Adrenal gland (tissue), 12 donors: ENCODE measurements around the gene PIK3C2G. TPM values are rescaled to one million over a fixed set of nuclear protein-coding genes. Genes with fewer than 3 reads are reported as not detected.

Experiments used
- DNase-seq, 7 donors: peaks; one replicate each; pipeline ENCODE4 v3.0.0-alpha.2; 2019 to 2020
- H3K27ac ChIP-seq, 5 donors: fragments of 200-600 bp; sonication (generic) in 4 of 5; 1 replicate in 3 of 5; 2 replicates in 2 of 5; pipeline versions ENCODE4 v1.5.1 to v1.8.0; 2016 to 2020; ENCODE audit warnings: mild to moderate bottlenecking in 1 of 5
- H3K27me3 ChIP-seq: fragments of 200-600 bp; 2 replicates; pipeline ENCODE4 v1.8.0; 2021
- H3K36me3 ChIP-seq, 2 donors: fragments of 200-600 bp; replicated peaks in 1 of 2; 1 replicate in 1 of 2; 2 replicates in 1 of 2; pipeline versions ENCODE4 v1.5.1 to v1.8.0; 2018 to 2022
- H3K4me1 ChIP-seq, 2 donors: fragments of 200-600 bp; replicated peaks in 1 of 2; 1 replicate in 1 of 2; 2 replicates in 1 of 2; pipeline versions ENCODE4 v1.5.1 to v1.8.0; 2018 to 2021
- H3K4me3 ChIP-seq, 4 donors: fragments of 200-600 bp; sonication (generic) in 3 of 4; one replicate each; pipeline ENCODE4 v1.5.1; 2016 to 2018
- H3K9me3 ChIP-seq, 3 donors: fragments of 200-600 bp; sonication (generic) in 1 of 3; replicated peaks in 1 of 3; 1 replicate in 2 of 3; 2 replicates in 1 of 3; pipeline versions ENCODE4 v1.5.1 to v1.8.0; 2016 to 2021
- POLR2A ChIP-seq, 2 donors: fragments of 450-650 bp; IDR thresholded peaks; one replicate each; pipeline ENCODE4 v1.6.1; 2017; ENCODE audit warnings: antibody characterized with exemption in 2 of 2, mild to moderate bottlenecking in 2 of 2, moderate library complexity in 1 of 2
- WGBS, 4 donors: extraction: QIAGEN DNeasy Blood & Tissue Kit in 2 of 4; methylation state at CpG; one replicate each; pipeline versions ENCODE4 v1.1.5 to v1.1.7; 2013 to 2017; 5-methylcytosine and 5-hydroxymethylcytosine counted together
- intact Hi-C, 2 donors: fragments of 100-400 bp; cut with DNase I; formaldehyde crosslinking; loops; one replicate each; pipeline versions ENCODE4 v1.14.1 to v1.15.0; 2022 to 2023
- polyA plus RNA-seq, 3 donors: library from polyadenylated mRNA; stranded (reverse); fragments of 200-250 nt in 2 of 3; fragments of 350-450 nt in 1 of 3; fragmentation: Illumina TruSeq in 1 of 3; extraction: RNeasy Lipid Tissue Mini Kit (QIAGEN cat#74804) in 1 of 3; gene quantifications; one replicate each; pipeline ENCODE4 v1.2.3, GENCODE V29; 2013 to 2014
- total RNA-seq, 9 donors: library from RNA; depleted of rRNA in 4 of 9; stranded (reverse); fragments of >200 nt in 4 of 9; fragments of 120-200 nt in 1 of 9; fragmentation: NEBNext Ultra II Directional in 1 of 9; extraction: Animal tissue kit (Norgen Biotek cat#: 25700) in 1 of 9; gene quantifications; one replicate each; pipeline versions ENCODE4 v1.1.0 to v1.2.4, GENCODE V29; 2013 to 2023
- TF ChIP-seq, protein P1 (sequence below), 6 experiments: fragments of 450-650 bp in 4 of 6; fragments of 200-600 bp in 2 of 6; sonication (generic) in 1 of 6; IDR thresholded peaks; 1 replicate in 5 of 6; 2 replicates in 1 of 6; pipeline versions ENCODE4 v1.5.1 to v1.8.0; 2016 to 2021; ENCODE audit warnings: antibody characterized with exemption in 6 of 6, mild to moderate bottlenecking in 2 of 6, moderate library complexity in 1 of 6
- donor health status: healthy with polysubstance abuse.
- donor health status: Bipolar disorder and iron deficiency.
- donor health status: DM: yes; HTN: yes; CAD: no.
- donor health status: DM: no; HTN: no; CAD: no.
- donor health status: DM: no; HTN: no; CAD: no.
- donor health status: DM: yes; HTN: yes; CAD: no.

Gene PIK3C2G
- total and polyA plus RNA-seq, 12 donors = 0.11 to 1.3 (median 0.54) TPM

DNA sequence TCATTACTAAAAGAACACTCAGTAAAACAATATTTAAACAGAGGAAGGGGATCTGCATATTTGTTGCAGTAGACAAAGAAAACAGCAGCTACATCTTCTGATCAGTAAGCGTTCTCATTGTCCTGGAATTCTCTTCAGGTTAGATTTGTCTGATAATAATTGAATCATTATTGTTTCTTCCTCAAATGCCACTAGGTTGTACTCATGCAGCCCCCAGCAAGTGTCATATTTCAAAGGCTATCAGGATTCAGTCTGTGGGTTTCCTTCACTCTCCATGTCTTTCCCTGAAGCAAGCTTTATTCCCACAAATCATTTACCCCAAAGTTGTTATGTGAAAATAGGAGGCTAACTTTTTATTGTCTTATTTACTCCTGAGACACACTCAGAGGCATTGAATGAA, 14.7 kb downstream of the PIK3C2G start:
- Histone ChIP-seq H3K4me1 (no peaks in the 10 kb centered on the region), H3K27ac (no peak overlapping the region), H3K9me3 (no peaks in the 10 kb centered on the region), H3K36me3 (no peaks in the 10 kb centered on the region), H3K27me3 (no peaks in the 10 kb centered on the region), H3K4me3 (no peak overlapping the region)
- TF ChIP-seq, protein P1, sequence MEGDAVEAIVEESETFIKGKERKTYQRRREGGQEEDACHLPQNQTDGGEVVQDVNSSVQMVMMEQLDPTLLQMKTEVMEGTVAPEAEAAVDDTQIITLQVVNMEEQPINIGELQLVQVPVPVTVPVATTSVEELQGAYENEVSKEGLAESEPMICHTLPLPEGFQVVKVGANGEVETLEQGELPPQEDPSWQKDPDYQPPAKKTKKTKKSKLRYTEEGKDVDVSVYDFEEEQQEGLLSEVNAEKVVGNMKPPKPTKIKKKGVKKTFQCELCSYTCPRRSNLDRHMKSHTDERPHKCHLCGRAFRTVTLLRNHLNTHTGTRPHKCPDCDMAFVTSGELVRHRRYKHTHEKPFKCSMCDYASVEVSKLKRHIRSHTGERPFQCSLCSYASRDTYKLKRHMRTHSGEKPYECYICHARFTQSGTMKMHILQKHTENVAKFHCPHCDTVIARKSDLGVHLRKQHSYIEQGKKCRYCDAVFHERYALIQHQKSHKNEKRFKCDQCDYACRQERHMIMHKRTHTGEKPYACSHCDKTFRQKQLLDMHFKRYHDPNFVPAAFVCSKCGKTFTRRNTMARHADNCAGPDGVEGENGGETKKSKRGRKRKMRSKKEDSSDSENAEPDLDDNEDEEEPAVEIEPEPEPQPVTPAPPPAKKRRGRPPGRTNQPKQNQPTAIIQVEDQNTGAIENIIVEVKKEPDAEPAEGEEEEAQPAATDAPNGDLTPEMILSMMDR (IDR thresholded peaks at IDR 0.05) = no peak
- no peak for TF ChIP-seq POLR2A (IDR thresholded peaks at IDR 0.05)
- 89 to 95% (median 95%) methylated on average over 1 of the region's 1 CpG for WGBS, 4 donors
- no peak for DNase-seq
- intact Hi-C loops = no loop called here

DNA sequence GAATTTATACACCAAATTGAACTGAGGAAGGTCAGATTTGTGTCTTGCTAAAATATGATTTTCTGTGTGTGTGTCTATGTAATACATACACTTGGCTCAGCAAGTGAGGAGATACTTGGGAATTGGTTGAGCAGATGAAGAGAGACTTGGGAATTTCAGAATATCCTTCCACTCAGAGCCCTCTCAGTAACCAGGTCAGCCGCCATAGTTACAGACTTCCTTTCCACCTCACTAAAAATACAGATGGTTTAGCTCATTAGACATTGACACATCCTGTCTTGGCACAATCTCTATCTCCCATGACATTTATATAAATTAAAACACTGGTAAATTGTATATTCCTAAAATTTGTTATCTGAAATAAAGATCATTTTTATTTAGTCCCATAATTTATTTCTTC, 15.9 kb downstream of the PIK3C2G start:
- intact Hi-C loops = no loop called here
- H3K27ac ChIP-seq = no peak overlapping the region
- H3K4me3 ChIP-seq = no peak overlapping the region
- TF ChIP-seq, protein P1 (IDR thresholded peaks at IDR 0.05) = no peak
- TF ChIP-seq POLR2A (IDR thresholded peaks at IDR 0.05) = no peak
- no peaks in the 10 kb centered on the region for H3K9me3 ChIP-seq
- no peaks in the 10 kb centered on the region for H3K36me3 ChIP-seq
- H3K4me1 ChIP-seq = no peaks in the 10 kb centered on the region
- no peaks in the 10 kb centered on the region for H3K27me3 ChIP-seq
- WGBS, 4 donors = 0 to 92% (median 87%) methylated on average over 1 of the region's 1 CpG
- DNase-seq = no peak

DNA sequence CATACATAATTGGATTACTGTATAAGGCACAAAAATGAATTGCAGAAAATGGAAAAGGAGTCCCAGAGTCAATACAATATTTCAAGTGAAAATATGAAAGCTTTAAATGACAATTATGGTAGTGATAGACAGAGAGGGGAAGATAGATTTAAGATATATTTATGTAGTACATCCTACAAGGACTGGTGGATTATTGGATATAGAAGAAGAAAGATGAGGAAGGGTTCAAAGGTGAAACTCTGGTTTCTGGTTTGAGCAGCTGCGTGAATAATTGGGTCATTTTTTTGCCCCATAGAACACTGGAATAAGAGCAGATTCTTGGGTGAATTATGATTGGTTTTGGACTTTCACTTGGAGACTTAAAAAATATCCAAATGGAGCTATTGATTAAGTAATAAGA, 19.4 kb downstream of the PIK3C2G start:
- no peak for DNase-seq
- TF ChIP-seq POLR2A (IDR thresholded peaks at IDR 0.05) = no peak
- TF ChIP-seq, protein P1 (IDR thresholded peaks at IDR 0.05) = no peak
- Histone ChIP-seq H3K27me3 (no peaks in the 10 kb centered on the region), H3K9me3 (no peaks in the 10 kb centered on the region), H3K36me3 (no peaks in the 10 kb centered on the region), H3K4me3 (no peak overlapping the region), H3K27ac (no peak overlapping the region), H3K4me1 (no peaks in the 10 kb centered on the region)
- WGBS, 4 donors = 88 to 97% (median 93%) methylated on average over 1 of the region's 1 CpG
- intact Hi-C loops = no loop called here

DNA sequence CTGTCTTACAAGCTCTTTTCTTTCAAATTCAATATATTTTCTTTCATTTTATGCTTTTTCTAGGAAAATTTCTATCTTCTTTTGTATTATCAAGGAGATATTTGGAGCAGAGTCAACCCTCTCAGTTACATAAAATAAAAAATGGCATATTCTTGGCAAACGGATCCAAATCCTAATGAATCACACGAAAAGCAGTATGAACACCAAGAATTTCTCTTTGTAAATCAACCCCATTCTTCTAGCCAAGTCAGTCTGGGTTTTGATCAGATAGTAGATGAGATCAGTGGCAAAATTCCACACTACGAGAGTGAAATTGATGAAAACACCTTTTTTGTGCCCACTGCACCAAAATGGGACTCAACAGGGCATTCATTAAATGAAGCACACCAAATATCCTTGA, 20.6 kb downstream of the PIK3C2G start:
- Histone ChIP-seq H3K36me3 (no peaks in the 10 kb centered on the region), H3K27me3 (no peaks in the 10 kb centered on the region), H3K4me3 (no peak overlapping the region), H3K9me3 (no peaks in the 10 kb centered on the region), H3K27ac (no peak overlapping the region), H3K4me1 (no peaks in the 10 kb centered on the region)
- WGBS, 4 donors = 30 to 38% (median 34%) methylated on average over 3 of the region's 3 CpGs
- intact Hi-C loops = no loop called here
- no peak for DNase-seq
- no peak for TF ChIP-seq POLR2A (IDR thresholded peaks at IDR 0.05)
- TF ChIP-seq, protein P1 (IDR thresholded peaks at IDR 0.05) = no peak
